Astrocyte (in vitro differentiated cells and primary cell): ENCODE results near the gene TTLL1.

ENCODE experiments used
- EZH2 ChIP-seq: IDR thresholded peaks from 2 replicates; pipeline ENCODE4 v1.6.1; 2012; ENCODE audit warnings: mild to moderate bottlenecking, low read length, inconsistent platforms; ENCODE audit not compliant: insufficient read depth
- TF ChIP-seq, protein P1 (sequence below): IDR thresholded peaks from 2 replicates; pipeline ENCODE4 v1.5.1; 2011; ENCODE audit warnings: low read depth, mild to moderate bottlenecking, inconsistent platforms, low read length, moderate library complexity; ENCODE audit not compliant: insufficient read depth

DNA sequence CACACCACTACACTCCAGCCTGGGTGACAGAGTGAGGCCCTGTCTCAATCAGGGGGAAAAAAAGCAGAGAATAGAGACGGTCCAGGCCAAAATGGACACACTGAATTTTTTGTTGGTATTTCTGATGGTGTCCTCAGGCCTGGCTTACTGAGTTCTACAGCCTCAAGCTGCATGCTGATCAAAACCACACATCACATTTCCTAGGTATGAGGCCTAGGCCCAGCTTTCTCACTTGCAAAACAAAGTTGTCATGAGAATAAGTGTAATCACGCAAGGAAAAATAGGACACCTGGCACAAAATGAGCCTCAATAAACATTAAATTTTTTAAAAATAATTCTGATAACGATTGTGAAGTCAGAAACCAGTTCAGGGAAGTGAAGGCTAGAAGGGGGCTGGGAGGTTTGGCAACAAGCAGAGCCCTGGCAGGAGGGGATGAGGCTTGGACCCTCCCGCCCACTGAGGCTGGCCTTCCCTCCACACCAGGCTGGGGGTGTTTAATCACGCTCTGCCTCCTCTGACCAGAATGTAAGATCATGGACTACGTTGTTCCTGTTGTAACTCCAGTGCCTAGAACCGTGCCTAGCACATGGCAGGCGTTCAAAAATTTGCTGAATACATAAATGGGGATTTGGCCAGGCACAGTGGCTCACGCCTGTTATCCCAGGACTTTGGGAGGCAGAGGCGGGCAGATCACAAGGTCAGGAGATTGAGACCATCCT lies 92.4 kb downstream of the TTLL1 start:
- TF ChIP-seq EZH2: no peak
- TF ChIP-seq, protein P1, sequence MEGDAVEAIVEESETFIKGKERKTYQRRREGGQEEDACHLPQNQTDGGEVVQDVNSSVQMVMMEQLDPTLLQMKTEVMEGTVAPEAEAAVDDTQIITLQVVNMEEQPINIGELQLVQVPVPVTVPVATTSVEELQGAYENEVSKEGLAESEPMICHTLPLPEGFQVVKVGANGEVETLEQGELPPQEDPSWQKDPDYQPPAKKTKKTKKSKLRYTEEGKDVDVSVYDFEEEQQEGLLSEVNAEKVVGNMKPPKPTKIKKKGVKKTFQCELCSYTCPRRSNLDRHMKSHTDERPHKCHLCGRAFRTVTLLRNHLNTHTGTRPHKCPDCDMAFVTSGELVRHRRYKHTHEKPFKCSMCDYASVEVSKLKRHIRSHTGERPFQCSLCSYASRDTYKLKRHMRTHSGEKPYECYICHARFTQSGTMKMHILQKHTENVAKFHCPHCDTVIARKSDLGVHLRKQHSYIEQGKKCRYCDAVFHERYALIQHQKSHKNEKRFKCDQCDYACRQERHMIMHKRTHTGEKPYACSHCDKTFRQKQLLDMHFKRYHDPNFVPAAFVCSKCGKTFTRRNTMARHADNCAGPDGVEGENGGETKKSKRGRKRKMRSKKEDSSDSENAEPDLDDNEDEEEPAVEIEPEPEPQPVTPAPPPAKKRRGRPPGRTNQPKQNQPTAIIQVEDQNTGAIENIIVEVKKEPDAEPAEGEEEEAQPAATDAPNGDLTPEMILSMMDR: no peak
